Uterus (tissue), 2 donors: ENCODE data around the gene FAM89B.

Experiments
- POLR2A ChIP-seq, 2 donors: fragments of 450-650 bp; IDR thresholded peaks; one replicate each; pipeline ENCODE4 v1.6.1; 2016; ENCODE audit warnings: antibody characterized with exemption in 2 of 2, mild to moderate bottlenecking in 1 of 2, moderate library complexity in 1 of 2
- TF ChIP-seq, protein P1 (sequence below), 4 experiments: fragments of 200-600 bp in 2 of 4; fragments of 450-650 bp in 2 of 4; sonication (generic) in 2 of 4; IDR thresholded peaks; one replicate each; pipeline ENCODE4 v1.5.1; 2016 to 2019; ENCODE audit warnings: antibody characterized with exemption in 4 of 4, mild to moderate bottlenecking in 2 of 4, moderate library complexity in 1 of 4

GRCh38 chr11:65584106-65584505, 11.8 kb downstream of the FAM89B start:
- TF ChIP-seq, protein P1, sequence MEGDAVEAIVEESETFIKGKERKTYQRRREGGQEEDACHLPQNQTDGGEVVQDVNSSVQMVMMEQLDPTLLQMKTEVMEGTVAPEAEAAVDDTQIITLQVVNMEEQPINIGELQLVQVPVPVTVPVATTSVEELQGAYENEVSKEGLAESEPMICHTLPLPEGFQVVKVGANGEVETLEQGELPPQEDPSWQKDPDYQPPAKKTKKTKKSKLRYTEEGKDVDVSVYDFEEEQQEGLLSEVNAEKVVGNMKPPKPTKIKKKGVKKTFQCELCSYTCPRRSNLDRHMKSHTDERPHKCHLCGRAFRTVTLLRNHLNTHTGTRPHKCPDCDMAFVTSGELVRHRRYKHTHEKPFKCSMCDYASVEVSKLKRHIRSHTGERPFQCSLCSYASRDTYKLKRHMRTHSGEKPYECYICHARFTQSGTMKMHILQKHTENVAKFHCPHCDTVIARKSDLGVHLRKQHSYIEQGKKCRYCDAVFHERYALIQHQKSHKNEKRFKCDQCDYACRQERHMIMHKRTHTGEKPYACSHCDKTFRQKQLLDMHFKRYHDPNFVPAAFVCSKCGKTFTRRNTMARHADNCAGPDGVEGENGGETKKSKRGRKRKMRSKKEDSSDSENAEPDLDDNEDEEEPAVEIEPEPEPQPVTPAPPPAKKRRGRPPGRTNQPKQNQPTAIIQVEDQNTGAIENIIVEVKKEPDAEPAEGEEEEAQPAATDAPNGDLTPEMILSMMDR (IDR thresholded peaks at IDR 0.05): no peak
- no peak for TF ChIP-seq POLR2A (IDR thresholded peaks at IDR 0.05)
